NCI-H2029 treated with DMSO at 0.1 percent for 48 hours (cell line): ENCODE results near the gene MALSU1.

Experiments used
- DNase-seq: peaks from one replicate; lab custom pipeline; 2025; lab: John Stamatoyannopoulos, UW

MALSU1 gene

DNA sequence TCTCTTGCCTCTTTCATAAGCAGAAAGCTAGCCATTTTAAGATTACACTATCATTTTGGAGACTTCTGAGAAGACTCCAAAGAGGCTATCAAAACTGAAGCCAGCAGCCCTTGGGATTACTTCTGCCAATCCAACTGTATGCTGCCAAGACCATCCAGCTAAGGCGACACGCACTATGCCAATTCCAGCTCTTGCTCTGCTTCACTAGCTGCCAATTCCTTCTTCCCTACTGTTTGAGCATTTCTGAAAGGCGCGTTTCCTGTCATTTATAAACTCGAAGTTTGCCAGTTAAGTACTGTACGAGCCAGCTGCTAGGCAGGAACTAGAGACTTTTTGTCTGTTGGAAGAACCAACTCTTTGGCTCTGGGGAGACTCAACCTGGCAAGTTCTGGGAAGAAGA, 36.5 kb downstream of the MALSU1 start:
- DNase-seq: no peak

DNA sequence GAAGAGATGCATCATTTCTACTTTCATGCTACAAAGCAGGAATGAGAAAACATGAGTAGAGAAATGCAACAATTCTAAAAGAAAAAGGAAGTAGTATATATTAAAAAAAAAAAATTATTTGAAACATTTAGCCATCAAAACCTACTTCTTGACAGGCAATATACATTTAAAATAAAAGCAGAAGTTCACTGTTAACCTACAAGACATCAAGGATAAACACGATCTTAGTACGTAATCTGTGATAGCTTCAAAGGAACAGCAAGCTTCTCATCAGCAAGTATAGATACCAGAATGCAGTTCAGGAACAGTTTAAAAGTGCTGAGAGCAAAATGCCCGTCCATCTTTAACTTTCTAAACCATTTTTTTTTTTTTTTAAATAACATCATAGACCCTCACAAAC, 36.9 kb downstream of the MALSU1 start:
- no peak for DNase-seq

DNA sequence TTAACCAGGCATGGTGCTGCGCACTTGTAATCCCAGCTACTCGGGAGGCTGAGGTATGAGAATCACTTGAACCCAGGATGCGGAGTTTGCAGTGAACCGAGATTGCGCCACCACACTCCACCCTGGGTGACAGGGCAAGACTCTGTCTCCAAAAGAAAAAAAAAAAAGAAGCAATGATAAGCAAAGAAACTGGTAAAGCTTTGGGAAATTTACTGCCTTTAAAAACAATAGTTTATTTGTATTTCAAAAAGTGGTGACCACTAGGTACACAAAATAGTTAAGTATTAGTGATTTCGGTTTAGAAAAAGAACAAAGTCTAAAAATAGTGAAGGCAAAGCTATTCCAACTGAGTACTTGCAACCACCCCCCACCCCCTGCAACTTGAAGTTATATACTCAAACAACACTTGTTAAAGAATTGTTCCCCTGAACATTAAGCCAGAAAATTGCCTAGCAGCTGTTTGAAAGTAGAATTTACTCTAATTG, 37.7 kb downstream of the MALSU1 start:
- no peak for DNase-seq

- no peak for DNase-seq
Observed at GRCh38 chr7:23337374-23337773, 38.2 kb downstream of the MALSU1 start.

DNA sequence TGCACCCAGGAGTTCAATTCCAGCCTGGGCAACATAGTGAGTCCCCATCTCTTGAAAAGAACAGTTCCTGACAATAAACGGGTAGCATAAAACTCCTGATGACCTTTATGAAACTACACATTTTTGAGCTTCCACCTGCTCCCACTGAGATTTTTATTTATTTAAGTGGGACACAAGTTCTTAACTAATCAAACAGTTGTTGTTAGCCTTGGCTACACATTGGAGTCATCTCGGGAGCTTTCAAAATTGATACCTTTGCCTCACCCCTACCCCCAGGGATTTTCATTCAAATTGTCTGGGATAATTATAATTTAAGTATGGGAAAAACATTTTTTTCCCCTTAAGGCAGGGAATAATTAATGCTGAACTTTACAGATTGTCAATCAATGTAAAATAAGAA, 39.3 kb downstream of the MALSU1 start:
- DNase-seq: no peak

- no peak for DNase-seq
Observed at GRCh38 chr7:23338863-23339262, 39.7 kb downstream of the MALSU1 start.

- no peak for DNase-seq
Observed at GRCh38 chr7:23341846-23342598, 42.9 kb downstream of the MALSU1 start.

GRCh38 chr7:23343102-23343501, 44.0 kb downstream of the MALSU1 start:
- no peak for DNase-seq

- no peak for DNase-seq
Observed at GRCh38 chr7:23343806-23344475, 44.8 kb downstream of the MALSU1 start.

- DNase-seq: no peak
Observed at GRCh38 chr7:23345601-23346000, 46.5 kb downstream of the MALSU1 start.

DNA sequence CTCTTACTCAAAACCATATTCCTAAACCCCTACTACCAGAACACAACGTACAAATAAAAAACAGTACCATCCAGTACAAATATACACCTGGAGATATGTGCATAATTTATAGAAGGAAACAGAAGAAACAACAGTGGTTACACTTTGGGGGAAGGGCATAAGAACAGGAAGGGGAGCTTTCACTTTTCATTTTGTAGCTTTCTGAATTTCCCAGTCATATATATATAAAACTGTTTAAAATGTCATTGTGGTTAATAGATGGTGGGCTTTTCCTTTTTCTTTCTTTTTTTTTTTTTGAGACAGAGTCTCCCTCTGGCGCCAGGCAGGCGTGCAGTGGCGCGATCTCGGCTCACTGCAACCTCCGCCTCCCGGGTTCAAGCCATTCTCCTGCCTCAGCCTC, 47.2 kb downstream of the MALSU1 start:
- DNase-seq: no peak

DNA sequence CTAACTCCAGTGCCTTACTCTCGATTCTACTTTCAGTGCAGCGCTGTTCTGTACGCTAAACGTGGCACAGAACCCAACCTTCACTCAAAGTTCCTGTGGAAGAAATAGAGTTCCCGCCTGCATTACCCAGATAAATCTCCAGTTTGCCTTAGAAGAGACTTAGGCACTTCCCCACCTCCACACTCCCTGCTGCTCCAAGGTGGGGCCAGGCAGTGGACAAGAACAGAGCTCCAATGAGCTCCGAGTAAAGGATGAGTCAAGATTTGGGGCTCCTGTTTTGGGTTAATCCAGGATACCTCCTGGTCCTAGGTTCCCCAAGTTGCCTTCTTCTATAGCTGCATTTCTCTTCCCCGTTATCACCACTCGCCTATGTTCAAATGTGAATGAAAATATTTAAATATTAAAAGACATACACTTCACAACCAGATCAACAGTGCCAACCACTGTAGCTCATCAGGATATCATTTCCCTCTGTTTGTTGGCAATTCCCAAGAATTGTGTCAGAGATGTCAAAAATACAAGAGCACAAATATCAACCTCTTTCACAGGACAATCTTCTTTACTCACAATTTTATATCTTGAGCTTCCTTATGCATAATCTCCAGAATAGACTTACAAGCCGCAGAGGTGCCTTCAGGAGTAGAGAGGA, 48.0 kb downstream of the MALSU1 start:
- no peak for DNase-seq

DNA sequence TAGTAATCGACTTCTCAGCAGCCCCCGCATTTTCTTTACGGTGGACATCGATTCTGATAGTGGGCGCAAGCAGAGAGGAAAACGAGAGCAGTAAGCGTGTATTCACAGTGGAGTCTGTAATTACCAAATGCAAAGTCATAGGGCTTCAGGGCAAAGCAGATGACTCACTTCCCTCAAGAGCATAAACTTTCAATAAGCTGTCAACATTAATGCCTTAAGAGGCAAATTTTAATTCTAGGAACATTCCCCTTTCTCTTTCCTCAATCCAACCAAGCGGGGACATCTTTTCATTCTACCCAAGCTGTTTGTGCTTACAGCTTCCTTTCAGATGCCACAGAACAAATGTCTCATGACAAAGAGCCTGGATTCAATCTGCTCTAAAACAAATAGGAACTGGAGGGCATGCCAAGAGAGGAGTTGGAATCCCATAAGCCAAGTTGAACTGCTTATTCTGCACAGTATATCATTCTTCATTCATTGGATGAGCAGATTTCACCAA, 48.6 kb downstream of the MALSU1 start:
- DNase-seq: no peak

DNA sequence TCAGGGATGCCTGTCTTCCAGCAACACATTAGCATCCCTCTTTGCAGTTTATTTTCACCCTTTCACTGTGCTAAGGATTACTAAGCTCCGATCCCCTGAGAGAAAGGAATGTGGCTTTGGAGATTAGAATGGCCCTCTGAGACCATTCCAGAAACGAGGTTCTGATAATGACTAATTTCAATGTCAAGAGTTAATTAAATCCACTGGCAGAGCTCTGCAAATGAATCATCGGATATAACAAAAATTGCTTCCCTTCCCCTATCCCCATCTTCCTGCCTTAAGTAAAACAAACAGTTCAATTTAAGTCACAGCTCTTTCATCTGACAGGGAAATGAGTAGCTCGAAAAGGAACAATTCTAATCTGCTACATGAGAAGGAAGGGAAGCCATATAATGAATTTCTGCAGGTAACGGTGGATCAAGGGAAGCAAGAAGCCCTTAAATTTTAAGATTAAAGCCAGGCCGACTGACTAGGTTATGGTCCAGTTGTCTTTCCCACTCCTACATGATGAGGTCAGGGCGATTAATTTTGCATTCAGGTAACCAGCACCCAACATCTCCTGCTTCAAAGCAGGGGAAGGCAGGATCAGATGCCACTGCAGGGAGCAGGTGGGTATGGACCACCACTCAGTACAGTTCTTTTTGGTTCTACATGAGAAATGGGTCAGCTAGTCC, 50.5 kb downstream of the MALSU1 start:
- DNase-seq: no peak

GRCh38 chr7:23350466-23350865, 51.3 kb downstream of the MALSU1 start:
- DNase-seq: no peak

- DNase-seq: peak; percentile 92
Observed at GRCh38 chr7:23353172-23353571, 54.0 kb downstream of the MALSU1 start.

GRCh38 chr7:23356168-23356567, 57.0 kb downstream of the MALSU1 start:
- no peak for DNase-seq

- no peak for DNase-seq
Observed at GRCh38 chr7:23356726-23357125, 57.6 kb downstream of the MALSU1 start.

GRCh38 chr7:23357190-23358093, 58.3 kb downstream of the MALSU1 start:
- no peak for DNase-seq

DNA sequence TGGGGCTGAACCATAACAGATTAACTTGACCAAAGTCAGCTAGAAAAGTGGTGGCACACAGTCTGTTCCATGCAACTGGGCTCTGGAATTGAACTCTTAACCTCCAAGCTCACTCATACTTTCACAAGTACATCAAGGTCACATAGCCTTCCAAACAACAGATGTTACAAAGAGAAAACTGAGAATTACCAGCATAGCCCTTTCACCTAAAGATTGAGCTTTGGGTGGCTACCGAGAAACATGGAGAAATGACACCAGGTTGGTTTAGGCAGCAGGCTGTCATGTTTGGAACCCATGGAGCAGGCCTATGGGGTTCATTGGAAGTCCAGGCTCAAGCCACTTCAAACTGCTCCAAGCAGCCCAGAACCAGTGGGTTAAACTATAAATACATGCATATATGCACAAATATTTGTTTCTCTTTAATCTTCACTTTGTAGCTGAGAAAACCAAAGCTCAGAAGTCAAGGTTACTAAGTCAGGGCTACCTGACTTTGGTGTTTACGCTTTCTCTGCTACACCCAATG, 59.1 kb downstream of the MALSU1 start:
- DNase-seq: no peak
